Psoas muscle (tissue), 8 donors: Measurements from ENCODE around the gene KIF16B. TPM values are rescaled to one million over a fixed set of nuclear protein-coding genes. Genes with fewer than 3 reads are reported as not detected.
A peak's percentile ranks its signal among the peaks of the same experiment; 100 is the strongest.

Source experiments
- ATAC-seq, 4 donors: fragments of 200-7000 bp; cut with Tn5 transposase; one replicate each; pipeline ENCODE4 v1.9.1; 2020; ENCODE audit warnings: moderate library complexity in 3 of 4, mild to moderate bottlenecking in 2 of 4
- DNase-seq, 2 donors: peaks; one replicate each; pipeline ENCODE4 v3.0.0-alpha.2; 2020
- H3K27ac ChIP-seq: fragments of 200-600 bp; one replicate; pipeline ENCODE4 v1.8.0; 2022
- H3K27me3 ChIP-seq, 3 donors: fragments of 200-600 bp in 1 of 3; one replicate each; pipeline versions ENCODE4 v1.6.1 to v1.8.0; 2013 to 2022; ENCODE audit warnings: low read length in 2 of 3, mild to moderate bottlenecking in 2 of 3, moderate library complexity in 1 of 3; ENCODE audit not compliant: insufficient read depth in 3 of 3
- H3K36me3 ChIP-seq, 2 donors: fragments of 200-600 bp in 1 of 2; one replicate each; pipeline versions ENCODE4 v1.6.1 to v1.8.0; 2013 to 2022; ENCODE audit warnings: low read depth in 1 of 2, mild to moderate bottlenecking in 1 of 2, moderate library complexity in 1 of 2; ENCODE audit not compliant: insufficient read depth in 1 of 2
- H3K4me1 ChIP-seq: fragments of 200-600 bp; one replicate; pipeline ENCODE4 v1.8.0; 2022
- H3K4me3 ChIP-seq: fragments of 200-600 bp; one replicate; pipeline ENCODE4 v1.8.0; 2022; ENCODE audit warnings: mild to moderate bottlenecking
- H3K9me3 ChIP-seq: fragments of 200-600 bp; one replicate; pipeline ENCODE4 v1.8.0; 2022
- WGBS, 3 donors: extraction: QIAGEN DNeasy Blood & Tissue Kit; methylation state at CpG; one replicate each; pipeline versions ENCODE4 v1.1.6 to v1.1.7; 2013; 5-methylcytosine and 5-hydroxymethylcytosine counted together
- intact Hi-C, 2 donors: fragments of 100-400 bp; cut with DNase I; formaldehyde crosslinking; loops; one replicate each; pipeline versions ENCODE4 v1.11.0 to v1.14.2; 2022
- polyA plus RNA-seq, 3 donors: library from polyadenylated mRNA; stranded (reverse); fragments of 200-250 nt; gene quantifications; one replicate each; pipeline ENCODE4 v1.2.3, GENCODE V29; 2013
- total RNA-seq, 4 donors: library from RNA; stranded (reverse); fragmentation: NEBNext Ultra II Directional in 2 of 4; extraction: Animal tissue kit (Norgen Biotek cat#: 25700) in 2 of 4; gene quantifications; one replicate each; pipeline versions ENCODE4 v1.2.1 to v1.2.4, GENCODE V29; 2021 to 2023
- TF ChIP-seq, protein P1 (sequence below): fragments of 200-600 bp; IDR thresholded peaks from one replicate; pipeline ENCODE4 v1.8.0; 2022; ENCODE audit warnings: antibody characterized with exemption
- donor health status: healthy with polysubstance abuse.
- donor health status: DM: no; HTN: no; CAD: no; lungs with moderate emphysema.
- donor health status: Bipolar disorder and iron deficiency.
- donor health status: healthy.
- donor health status: DM: yes; HTN: yes; CAD: no.
- donor health status: DM: no; HTN: no; CAD: no.
- donor health status: DM: no; HTN: no; CAD: no.
- donor health status: DM: yes; HTN: yes; CAD: no.

Gene KIF16B
- total and polyA plus RNA-seq, 7 donors = 18.1 to 30.6 (median 24.1) TPM

DNA sequence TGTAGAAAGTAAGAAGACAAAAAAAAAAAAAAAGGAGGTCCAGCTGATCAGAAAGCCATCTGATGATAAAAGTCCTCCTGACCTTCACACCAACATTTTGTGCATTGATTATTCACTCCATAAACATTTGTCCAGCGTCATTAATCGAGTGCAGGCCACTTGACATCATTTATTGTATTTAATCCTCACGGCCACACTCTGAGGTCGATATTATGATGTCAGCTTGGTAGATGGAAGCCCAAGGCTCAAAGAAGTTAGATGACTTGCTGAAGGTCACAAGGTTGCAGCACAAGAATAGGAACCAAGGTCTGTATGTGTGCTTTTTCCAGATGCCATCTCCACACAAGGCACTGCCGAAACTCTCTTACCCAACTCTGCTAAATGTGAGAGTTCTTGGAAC is 328.4 kb downstream of the KIF16B start:
- Histone ChIP-seq H3K27me3 (no peaks in the 10 kb centered on the region), H3K36me3 (peaks cover 0 to 4% of the 10 kb centered on the region in 2 donors), H3K4me3 (no peak overlapping the region), H3K9me3 (peaks cover 6% of the 10 kb centered on the region), H3K4me1 (no peaks in the 10 kb centered on the region), H3K27ac (no peak overlapping the region)
- WGBS, 3 donors = 96 to 97% (median 96%) methylated on average over 5 of the region's 5 CpGs
- intact Hi-C loops = no loop called here
- ATAC-seq = no peak
- TF ChIP-seq, protein P1, sequence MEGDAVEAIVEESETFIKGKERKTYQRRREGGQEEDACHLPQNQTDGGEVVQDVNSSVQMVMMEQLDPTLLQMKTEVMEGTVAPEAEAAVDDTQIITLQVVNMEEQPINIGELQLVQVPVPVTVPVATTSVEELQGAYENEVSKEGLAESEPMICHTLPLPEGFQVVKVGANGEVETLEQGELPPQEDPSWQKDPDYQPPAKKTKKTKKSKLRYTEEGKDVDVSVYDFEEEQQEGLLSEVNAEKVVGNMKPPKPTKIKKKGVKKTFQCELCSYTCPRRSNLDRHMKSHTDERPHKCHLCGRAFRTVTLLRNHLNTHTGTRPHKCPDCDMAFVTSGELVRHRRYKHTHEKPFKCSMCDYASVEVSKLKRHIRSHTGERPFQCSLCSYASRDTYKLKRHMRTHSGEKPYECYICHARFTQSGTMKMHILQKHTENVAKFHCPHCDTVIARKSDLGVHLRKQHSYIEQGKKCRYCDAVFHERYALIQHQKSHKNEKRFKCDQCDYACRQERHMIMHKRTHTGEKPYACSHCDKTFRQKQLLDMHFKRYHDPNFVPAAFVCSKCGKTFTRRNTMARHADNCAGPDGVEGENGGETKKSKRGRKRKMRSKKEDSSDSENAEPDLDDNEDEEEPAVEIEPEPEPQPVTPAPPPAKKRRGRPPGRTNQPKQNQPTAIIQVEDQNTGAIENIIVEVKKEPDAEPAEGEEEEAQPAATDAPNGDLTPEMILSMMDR = no peak
- no peak for DNase-seq

DNA sequence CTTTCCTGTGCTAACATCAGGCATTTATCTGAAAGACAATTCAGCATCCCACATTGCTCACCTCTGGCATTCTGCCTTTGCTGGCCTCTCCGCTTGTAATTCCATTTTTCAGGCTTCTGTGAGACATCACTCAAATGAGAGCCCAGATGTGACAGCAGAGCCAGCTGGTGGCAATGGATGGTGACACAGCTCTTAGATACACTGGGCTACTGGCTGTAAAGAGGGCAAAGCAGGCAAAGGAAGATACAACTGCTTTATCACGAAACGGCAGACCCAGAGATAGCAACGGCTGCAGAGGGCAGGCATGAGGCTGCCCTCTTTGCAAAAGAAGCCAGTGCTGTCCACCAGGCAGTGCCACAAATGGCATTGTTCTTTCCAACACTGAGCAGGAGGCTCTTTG is 329.8 kb downstream of the KIF16B start:
- 43 to 76% (median 49%) methylated on average over 4 of the region's 4 CpGs for WGBS, 3 donors
- intact Hi-C loops = no loop called here
- Histone ChIP-seq H3K27ac (no peak overlapping the region), H3K27me3 (no peaks in the 10 kb centered on the region), H3K36me3 (peaks cover 0 to 4% of the 10 kb centered on the region in 2 donors), H3K4me1 (no peaks in the 10 kb centered on the region), H3K9me3 (peaks cover 11% of the 10 kb centered on the region), H3K4me3 (no peak overlapping the region)
- DNase-seq (no peak), ATAC-seq (peak in 1 of 4 donors; percentile 26)
- TF ChIP-seq, protein P1 = no peak

DNA sequence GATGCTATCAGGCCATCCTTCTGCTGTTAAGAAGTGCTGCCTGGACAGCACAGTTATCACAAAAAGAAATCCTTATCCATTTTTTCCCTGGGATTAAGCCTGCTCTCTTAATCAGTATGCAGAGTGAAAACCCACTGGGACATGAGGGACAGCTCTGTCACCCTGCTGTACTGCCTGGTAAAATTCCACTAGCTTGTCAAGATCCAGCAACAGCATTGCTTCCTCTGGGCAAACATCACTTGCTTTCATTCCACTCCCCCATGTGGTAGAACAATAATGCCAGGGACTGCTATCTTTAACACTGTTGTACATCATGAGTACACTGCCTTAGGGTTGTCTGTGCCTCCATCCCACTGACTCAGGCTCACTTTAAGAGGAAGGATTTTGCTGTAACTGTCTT is 331.3 kb downstream of the KIF16B start:
- DNase-seq = no peak
- TF ChIP-seq, protein P1 = no peak
- H3K36me3 ChIP-seq = peaks cover 0 to 4% of the 10 kb centered on the region in 2 donors
- intact Hi-C loops = no loop called here
- peaks cover 11% of the 10 kb centered on the region for H3K9me3 ChIP-seq
- H3K27me3 ChIP-seq = no peaks in the 10 kb centered on the region
- H3K4me3 ChIP-seq = no peak overlapping the region
- H3K4me1 ChIP-seq = no peaks in the 10 kb centered on the region
- ATAC-seq = no peak
- H3K27ac ChIP-seq = no peak overlapping the region

DNA sequence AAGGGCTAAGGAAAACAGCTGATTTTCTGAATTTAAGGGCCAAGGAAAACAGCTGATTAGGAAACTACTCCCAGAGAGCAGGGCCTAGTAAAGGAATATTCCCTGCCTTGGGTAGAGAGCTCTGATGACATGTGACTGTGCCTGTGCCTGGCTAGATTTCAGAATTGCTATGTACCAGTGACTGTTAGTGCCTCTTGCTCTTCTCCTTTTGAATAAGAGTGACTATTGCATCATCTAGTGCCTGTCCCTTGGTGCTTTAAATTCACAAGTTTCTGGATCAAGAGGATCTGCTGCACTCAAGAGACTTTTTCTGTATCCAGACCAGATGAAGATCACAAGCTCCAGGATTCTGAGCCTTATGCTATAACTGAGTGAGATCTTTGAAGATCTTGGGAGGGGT is 332.9 kb downstream of the KIF16B start:
- H3K9me3 ChIP-seq = peaks cover 11% of the 10 kb centered on the region
- no peaks in the 10 kb centered on the region for H3K4me1 ChIP-seq
- intact Hi-C loops = no loop called here
- ATAC-seq (no peak), DNase-seq (no peak)
- no peak overlapping the region for H3K27ac ChIP-seq
- TF ChIP-seq, protein P1 = no peak
- no peaks in the 10 kb centered on the region for H3K27me3 ChIP-seq
- peaks cover 0 to 4% of the 10 kb centered on the region in 2 donors for H3K36me3 ChIP-seq
- H3K4me3 ChIP-seq = no peak overlapping the region

DNA sequence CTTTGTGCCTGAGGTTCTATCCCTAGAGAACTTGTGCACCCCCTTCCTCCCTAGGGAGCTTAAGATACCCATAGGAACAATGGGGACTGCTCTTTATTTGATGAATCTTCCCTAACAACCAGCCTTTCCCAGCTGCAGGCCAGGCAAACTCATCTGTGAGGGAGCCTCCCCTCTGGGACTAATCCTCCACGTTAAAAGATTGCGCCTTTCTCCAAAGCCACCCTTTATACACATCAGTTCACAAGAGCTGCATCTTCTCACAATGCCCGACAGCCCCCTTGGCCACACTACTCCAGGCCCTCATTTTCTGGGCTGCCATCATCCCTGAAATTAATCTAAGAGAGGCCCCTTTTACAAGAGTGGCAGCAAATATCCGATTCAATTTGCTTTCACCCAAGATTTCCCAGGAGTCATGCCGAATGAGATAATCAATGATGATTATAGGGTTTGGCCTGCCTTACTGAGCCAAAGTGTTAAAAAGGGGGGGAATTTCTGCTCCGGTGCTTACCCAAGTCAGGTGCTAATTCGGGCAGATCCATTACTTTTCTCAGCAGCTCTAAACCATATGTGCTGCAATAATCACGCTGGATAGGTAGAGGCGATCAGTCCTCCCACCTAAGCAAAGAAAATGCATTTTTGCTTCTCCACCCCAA is 336.5 kb downstream of the KIF16B start:
- no peak overlapping the region for H3K27ac ChIP-seq
- TF ChIP-seq, protein P1 = no peak
- H3K9me3 ChIP-seq = peaks cover 11% of the 10 kb centered on the region
- WGBS, 3 donors = 89 to 92% (median 91%) methylated on average over 9 of the region's 9 CpGs
- intact Hi-C loops = no loop called here
- no peaks in the 10 kb centered on the region for H3K27me3 ChIP-seq
- no peak overlapping the region for H3K4me3 ChIP-seq
- peaks cover 6% of the 10 kb centered on the region for H3K4me1 ChIP-seq
- ATAC-seq = no peak
- H3K36me3 ChIP-seq = peaks cover 0 to 4% of the 10 kb centered on the region in 2 donors
- no peak for DNase-seq
